GM23338 (cell line): ENCODE data around the gene DCAF6. TPM values are rescaled to one million over a fixed set of nuclear protein-coding genes. Genes with fewer than 3 reads are reported as not detected.

Experiments used
- ATAC-seq: fragments of 200-7000 bp; cut with Tn5 transposase; 3 replicates; pipeline ENCODE4 v1.9.1; 2020
- DNase-seq: peaks from one replicate; pipeline ENCODE4 v3.0.0-alpha.2; 2015; ENCODE audit warnings: low spot score
- H2AFZ ChIP-seq: fragments of 200-600 bp; sonication (generic); 2 replicates; pipeline ENCODE4 v1.8.0; 2016; ENCODE audit warnings: antibody characterized with exemption, mild to moderate bottlenecking, moderate library complexity
- H3F3A ChIP-seq: fragments of 200-600 bp; sonication (generic); replicated peaks from 2 replicates; pipeline ENCODE4 v1.8.0; 2017; ENCODE audit warnings: antibody characterized with exemption, mixed run types, low read depth
- H3K27ac ChIP-seq: fragments of 200-600 bp; sonication (generic); 2 replicates; pipeline ENCODE4 v1.6.1; 2016; ENCODE audit warnings: low read depth
- H3K27me3 ChIP-seq: fragments of 200-600 bp; sonication (generic); 2 replicates; pipeline ENCODE4 v1.8.0; 2016; ENCODE audit warnings: mild to moderate bottlenecking, mixed run types, moderate library complexity; ENCODE audit not compliant: insufficient read depth
- H3K36me3 ChIP-seq: fragments of 200-600 bp; sonication (generic); 2 replicates; pipeline ENCODE4 v1.8.0; 2016; ENCODE audit warnings: mild to moderate bottlenecking; ENCODE audit not compliant: insufficient read depth
- H3K4me1 ChIP-seq: fragments of 200-600 bp; sonication (generic); 2 replicates; pipeline ENCODE4 v1.8.0; 2016; ENCODE audit warnings: mild to moderate bottlenecking, moderate library complexity; ENCODE audit not compliant: insufficient read depth
- H3K4me2 ChIP-seq: fragments of 200-600 bp; sonication (generic); 2 replicates; pipeline ENCODE4 v1.7.1; 2017; ENCODE audit warnings: mixed run types
- H3K4me3 ChIP-seq: fragments of 200-600 bp; sonication (generic); 2 replicates; pipeline ENCODE4 v1.6.1; 2016; ENCODE audit warnings: mixed run types
- H3K79me2 ChIP-seq: fragments of 200-600 bp; sonication (generic); replicated peaks from 2 replicates; pipeline ENCODE4 v1.8.0; 2017; ENCODE audit warnings: mild to moderate bottlenecking; ENCODE audit not compliant: insufficient read depth
- H3K9me2 ChIP-seq: fragments of 200-600 bp; sonication (generic); 2 replicates; pipeline ENCODE4 v1.8.0; 2017; ENCODE audit not compliant: insufficient read depth
- H4K20me1 ChIP-seq: fragments of 200-600 bp; sonication (generic); replicated peaks from 2 replicates; pipeline ENCODE4 v1.8.0; 2017; ENCODE audit warnings: mild to moderate bottlenecking; ENCODE audit not compliant: insufficient read depth
- H3K27ac Mint-ChIP-seq: 2 replicates; pipeline ENCODE4 v1.8.0; 2020; ENCODE audit warnings: inconsistent platforms, mild to moderate bottlenecking, moderate library complexity, mixed read lengths
- H3K27me3 Mint-ChIP-seq: 3 replicates; pipeline ENCODE4 v1.8.0; 2022; ENCODE audit warnings: low read depth, mild to moderate bottlenecking, moderate library complexity, mixed read lengths, inconsistent platforms; ENCODE audit not compliant: insufficient read depth, poor library complexity
- H3K36me3 Mint-ChIP-seq: 3 replicates; pipeline ENCODE4 v1.8.0; 2021; ENCODE audit warnings: low read depth, mild to moderate bottlenecking, inconsistent platforms, moderate library complexity, mixed read lengths
- H3K4me1 Mint-ChIP-seq: 3 replicates; pipeline ENCODE4 v1.8.0; 2020; ENCODE audit warnings: mild to moderate bottlenecking, inconsistent platforms, mixed read lengths
- H3K4me3 Mint-ChIP-seq: 3 replicates; pipeline ENCODE4 v1.8.0; 2021; ENCODE audit warnings: moderate library complexity, mild to moderate bottlenecking, inconsistent platforms, mixed read lengths
- H3K9me3 Mint-ChIP-seq: 3 replicates; pipeline ENCODE4 v1.8.0; 2020; ENCODE audit warnings: moderate library complexity, mild to moderate bottlenecking, inconsistent platforms, mixed read lengths
- CREB1 ChIP-seq: fragments of 250-450 bp; sonication (Bioruptor Pico); IDR thresholded peaks from 2 replicates; pipeline ENCODE4 v1.5.0; 2020; ENCODE audit warnings: low read depth, mild to moderate bottlenecking, moderate library complexity
- EZH2 ChIP-seq: fragments of 200-600 bp; sonication (generic); IDR thresholded peaks from one replicate; pipeline ENCODE4 v1.8.0; 2017; ENCODE audit warnings: antibody characterized with exemption, mild to moderate bottlenecking, low read depth; ENCODE audit not compliant: unreplicated experiment
- EZH2phosphoT487 ChIP-seq: fragments of 200-600 bp; sonication (generic); IDR thresholded peaks from one replicate; pipeline ENCODE4 v1.8.1; 2018; ENCODE audit warnings: antibody characterized with exemption; ENCODE audit not compliant: unreplicated experiment
- JUNB ChIP-seq: IDR thresholded peaks from one replicate; pipeline ENCODE4 v1.6.1; 2016; ENCODE audit warnings: antibody characterized with exemption; ENCODE audit not compliant: unreplicated experiment
- NANOG ChIP-seq: IDR thresholded peaks from 2 replicates; pipeline ENCODE4 v1.6.1; 2016; ENCODE audit warnings: antibody characterized with exemption, borderline replicate concordance
- STAT1 ChIP-seq: IDR thresholded peaks from one replicate; pipeline ENCODE4 v1.6.1; 2016; ENCODE audit warnings: antibody characterized with exemption; ENCODE audit not compliant: unreplicated experiment
- ZNF331 ChIP-seq: fragments of 250-450 bp; sonication (Bioruptor Pico); IDR thresholded peaks from 2 replicates; pipeline ENCODE4 v1.5.0; 2020; ENCODE audit warnings: low read depth, mild to moderate bottlenecking, moderate library complexity
- polyA plus RNA-seq: library from polyadenylated mRNA; unstranded; fragments of >200 nt; fragmentation: Nextera tagmentation; extraction: Ambion mirVana; gene quantifications from 2 replicates; pipeline ENCODE4 v1.2.1, GENCODE V29; 2016
- total RNA-seq: library from RNA; depleted of rRNA; stranded (reverse); fragments of >200 nt; shearing (Covaris generic); gene quantifications from 2 replicates; pipeline ENCODE4 v1.2.3, GENCODE V29; 2014
- TF ChIP-seq, protein P1 (sequence below): fragments of 250-450 bp; sonication (Bioruptor Pico); IDR thresholded peaks from 2 replicates; pipeline ENCODE4 v1.5.0; 2020; ENCODE audit warnings: mild to moderate bottlenecking, moderate library complexity
- TF ChIP-seq, protein P2 (sequence below): IDR thresholded peaks from 2 replicates; pipeline ENCODE4 v1.6.1; 2016; ENCODE audit warnings: antibody characterized with exemption

DCAF6 gene
- total and polyA plus RNA-seq, 2 experiments from 2014 or later = 18.6 to 27.3 TPM

- TF ChIP-seq, protein P1, sequence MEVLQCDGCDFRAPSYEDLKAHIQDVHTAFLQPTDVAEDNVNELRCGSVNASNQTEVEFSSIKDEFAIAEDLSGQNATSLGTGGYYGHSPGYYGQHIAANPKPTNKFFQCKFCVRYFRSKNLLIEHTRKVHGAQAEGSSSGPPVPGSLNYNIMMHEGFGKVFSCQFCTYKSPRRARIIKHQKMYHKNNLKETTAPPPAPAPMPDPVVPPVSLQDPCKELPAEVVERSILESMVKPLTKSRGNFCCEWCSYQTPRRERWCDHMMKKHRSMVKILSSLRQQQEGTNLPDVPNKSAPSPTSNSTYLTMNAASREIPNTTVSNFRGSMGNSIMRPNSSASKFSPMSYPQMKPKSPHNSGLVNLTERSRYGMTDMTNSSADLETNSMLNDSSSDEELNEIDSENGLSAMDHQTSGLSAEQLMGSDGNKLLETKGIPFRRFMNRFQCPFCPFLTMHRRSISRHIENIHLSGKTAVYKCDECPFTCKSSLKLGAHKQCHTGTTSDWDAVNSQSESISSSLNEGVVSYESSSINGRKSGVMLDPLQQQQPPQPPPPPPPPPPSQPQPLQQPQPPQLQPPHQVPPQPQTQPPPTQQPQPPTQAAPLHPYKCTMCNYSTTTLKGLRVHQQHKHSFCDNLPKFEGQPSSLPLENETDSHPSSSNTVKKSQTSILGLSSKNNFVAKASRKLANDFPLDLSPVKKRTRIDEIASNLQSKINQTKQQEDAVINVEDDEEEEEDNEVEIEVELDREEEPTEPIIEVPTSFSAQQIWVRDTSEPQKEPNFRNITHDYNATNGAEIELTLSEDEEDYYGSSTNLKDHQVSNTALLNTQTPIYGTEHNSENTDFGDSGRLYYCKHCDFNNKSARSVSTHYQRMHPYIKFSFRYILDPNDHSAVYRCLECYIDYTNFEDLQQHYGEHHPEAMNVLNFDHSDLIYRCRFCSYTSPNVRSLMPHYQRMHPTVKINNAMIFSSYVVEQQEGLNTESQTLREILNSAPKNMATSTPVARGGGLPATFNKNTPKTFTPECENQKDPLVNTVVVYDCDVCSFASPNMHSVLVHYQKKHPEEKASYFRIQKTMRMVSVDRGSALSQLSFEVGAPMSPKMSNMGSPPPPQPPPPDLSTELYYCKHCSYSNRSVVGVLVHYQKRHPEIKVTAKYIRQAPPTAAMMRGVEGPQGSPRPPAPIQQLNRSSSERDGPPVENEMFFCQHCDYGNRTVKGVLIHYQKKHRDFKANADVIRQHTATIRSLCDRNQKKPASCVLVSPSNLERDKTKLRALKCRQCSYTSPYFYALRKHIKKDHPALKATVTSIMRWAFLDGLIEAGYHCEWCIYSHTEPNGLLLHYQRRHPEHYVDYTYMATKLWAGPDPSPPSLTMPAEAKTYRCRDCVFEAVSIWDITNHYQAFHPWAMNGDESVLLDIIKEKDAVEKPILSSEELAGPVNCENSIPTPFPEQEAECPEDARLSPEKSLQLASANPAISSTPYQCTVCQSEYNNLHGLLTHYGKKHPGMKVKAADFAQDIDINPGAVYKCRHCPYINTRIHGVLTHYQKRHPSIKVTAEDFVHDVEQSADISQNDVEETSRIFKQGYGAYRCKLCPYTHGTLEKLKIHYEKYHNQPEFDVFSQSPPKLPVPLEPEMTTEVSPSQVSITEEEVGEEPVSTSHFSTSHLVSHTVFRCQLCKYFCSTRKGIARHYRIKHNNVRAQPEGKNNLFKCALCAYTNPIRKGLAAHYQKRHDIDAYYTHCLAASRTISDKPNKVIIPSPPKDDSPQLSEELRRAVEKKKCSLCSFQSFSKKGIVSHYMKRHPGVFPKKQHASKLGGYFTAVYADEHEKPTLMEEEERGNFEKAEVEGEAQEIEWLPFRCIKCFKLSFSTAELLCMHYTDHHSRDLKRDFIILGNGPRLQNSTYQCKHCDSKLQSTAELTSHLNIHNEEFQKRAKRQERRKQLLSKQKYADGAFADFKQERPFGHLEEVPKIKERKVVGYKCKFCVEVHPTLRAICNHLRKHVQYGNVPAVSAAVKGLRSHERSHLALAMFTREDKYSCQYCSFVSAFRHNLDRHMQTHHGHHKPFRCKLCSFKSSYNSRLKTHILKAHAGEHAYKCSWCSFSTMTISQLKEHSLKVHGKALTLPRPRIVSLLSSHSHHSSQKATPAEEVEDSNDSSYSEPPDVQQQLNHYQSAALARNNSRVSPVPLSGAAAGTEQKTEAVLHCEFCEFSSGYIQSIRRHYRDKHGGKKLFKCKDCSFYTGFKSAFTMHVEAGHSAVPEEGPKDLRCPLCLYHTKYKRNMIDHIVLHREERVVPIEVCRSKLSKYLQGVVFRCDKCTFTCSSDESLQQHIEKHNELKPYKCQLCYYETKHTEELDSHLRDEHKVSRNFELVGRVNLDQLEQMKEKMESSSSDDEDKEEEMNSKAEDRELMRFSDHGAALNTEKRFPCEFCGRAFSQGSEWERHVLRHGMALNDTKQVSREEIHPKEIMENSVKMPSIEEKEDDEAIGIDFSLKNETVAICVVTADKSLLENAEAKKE (CRISPR knock-in tag) = no peak
- TF ChIP-seq JUNB (no peak), NANOG (no peak)
These were observed 68.0 kb downstream of the DCAF6 start (continued) for GRCh38 chr1:168004531-168004930.

GRCh38 chr1:168005529-168005928 is 69.0 kb downstream of the DCAF6 start:
- H3K4me1 ChIP-seq = no peaks in the 10 kb centered on the region
- DNase-seq (no peak), ATAC-seq (no peak)
- Mint-ChIP-seq H3K36me3 (peaks cover 15% of the 10 kb centered on the region; the same call in 2 of the 3 replicates), H3K4me1 (peaks cover 2% of the 10 kb centered on the region; the same call in 1 of the 3 replicates), H3K27me3 (no peaks in the 10 kb centered on the region), H3K9me3 (no peaks in the 10 kb centered on the region; the same call in 2 of the 3 replicates), H3K4me3 (no peak overlapping the region), H3K27ac (no peak overlapping the region)
- H3K4me2 ChIP-seq = no peak overlapping the region
- no peak overlapping the region for H3K27ac ChIP-seq
- H3K79me2 ChIP-seq = no peaks in the 10 kb centered on the region
- H3K27me3 ChIP-seq = no peaks in the 10 kb centered on the region
- H3F3A ChIP-seq = no peaks in the 10 kb centered on the region
- H4K20me1 ChIP-seq = no peaks in the 10 kb centered on the region
- no peaks in the 10 kb centered on the region for H3K9me2 ChIP-seq
- H3K4me3 ChIP-seq = no peak overlapping the region
- H2AFZ ChIP-seq = no peak overlapping the region
- H3K36me3 ChIP-seq = peaks cover 4% of the 10 kb centered on the region; the same call in 1 of the 2 replicates
- no peak for TF ChIP-seq STAT1
- TF ChIP-seq EZH2phosphoT487 = no peak
- TF ChIP-seq JUNB = no peak
- TF ChIP-seq, protein P1 (CRISPR knock-in tag) = no peak
- TF ChIP-seq ZNF331 (CRISPR knock-in tag) = no peak
- TF ChIP-seq, protein P2, sequence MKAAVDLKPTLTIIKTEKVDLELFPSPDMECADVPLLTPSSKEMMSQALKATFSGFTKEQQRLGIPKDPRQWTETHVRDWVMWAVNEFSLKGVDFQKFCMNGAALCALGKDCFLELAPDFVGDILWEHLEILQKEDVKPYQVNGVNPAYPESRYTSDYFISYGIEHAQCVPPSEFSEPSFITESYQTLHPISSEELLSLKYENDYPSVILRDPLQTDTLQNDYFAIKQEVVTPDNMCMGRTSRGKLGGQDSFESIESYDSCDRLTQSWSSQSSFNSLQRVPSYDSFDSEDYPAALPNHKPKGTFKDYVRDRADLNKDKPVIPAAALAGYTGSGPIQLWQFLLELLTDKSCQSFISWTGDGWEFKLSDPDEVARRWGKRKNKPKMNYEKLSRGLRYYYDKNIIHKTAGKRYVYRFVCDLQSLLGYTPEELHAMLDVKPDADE = no peak
- no peak for TF ChIP-seq CREB1 (CRISPR knock-in tag)
- TF ChIP-seq EZH2 = no peak
